Posterior cingulate gyrus (tissue), 11 donors: Measurements from ENCODE around the gene AAK1.
A peak's percentile ranks its signal among the peaks of the same experiment; 100 is the strongest.
"Not testable (repeated sequence)": the region's sequence is repeated elsewhere in the genome, so short reads cannot be mapped to it uniquely, and the experiment has no call there.

ENCODE experiments used
- DNase-seq, 10 donors: peaks; one replicate each; pipeline versions ENCODE4 v3.0.0 to v3.0.0-alpha.2; 2020 to 2021; ENCODE audit warnings: mixed read lengths in 3 of 10
- intact Hi-C: fragments of 100-400 bp; cut with DNase I; formaldehyde crosslinking; loops from one replicate; pipeline ENCODE4 v1.15.1; 2023

The AAK1 gene

DNA sequence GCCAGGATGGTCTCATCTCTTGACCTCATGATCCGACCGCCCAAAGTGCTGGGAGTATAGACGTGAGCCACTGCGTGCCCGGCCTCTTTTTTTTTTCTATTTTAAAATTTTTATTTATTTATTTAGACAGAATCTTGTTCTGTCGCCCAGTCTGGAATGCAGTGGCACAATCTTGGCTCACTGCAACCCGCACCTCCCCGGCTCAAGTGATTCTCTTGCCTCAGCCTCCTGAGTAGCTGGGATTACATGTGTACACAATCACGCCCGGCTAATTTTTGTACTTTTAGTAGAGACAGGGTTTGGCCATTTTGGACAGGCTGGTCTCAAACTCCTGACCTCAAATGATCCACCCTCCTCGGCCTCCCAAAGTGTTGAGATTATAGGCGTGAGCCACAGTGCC lies 93.0 kb downstream of the AAK1 start:
- intact Hi-C loops, DNase-seq: not testable (repeated sequence)

DNA sequence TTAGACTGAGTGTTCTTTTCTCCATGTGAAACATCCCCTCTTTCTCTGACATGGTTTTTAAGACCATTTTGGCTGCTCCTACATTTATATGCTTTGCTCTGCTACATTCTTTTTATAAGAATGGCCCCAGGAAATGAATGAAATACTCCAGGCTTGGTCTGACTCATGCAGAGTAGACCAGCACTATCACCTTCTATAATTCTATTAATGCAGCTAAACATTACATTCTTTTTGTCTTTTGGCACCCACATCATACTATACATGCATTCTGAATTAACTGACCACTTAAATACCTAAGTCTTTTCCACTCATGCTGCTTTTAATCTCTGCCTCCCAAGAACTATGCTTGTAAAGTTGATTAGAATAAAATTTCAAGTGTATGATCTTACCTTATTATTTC lies 94.1 kb downstream of the AAK1 start:
- intact Hi-C loops = loop anchor here (10.0 kb wide), 1 partner anchor 115 kb away; the partner anchor contains the start of gene NFU1
- no peak for DNase-seq

DNA sequence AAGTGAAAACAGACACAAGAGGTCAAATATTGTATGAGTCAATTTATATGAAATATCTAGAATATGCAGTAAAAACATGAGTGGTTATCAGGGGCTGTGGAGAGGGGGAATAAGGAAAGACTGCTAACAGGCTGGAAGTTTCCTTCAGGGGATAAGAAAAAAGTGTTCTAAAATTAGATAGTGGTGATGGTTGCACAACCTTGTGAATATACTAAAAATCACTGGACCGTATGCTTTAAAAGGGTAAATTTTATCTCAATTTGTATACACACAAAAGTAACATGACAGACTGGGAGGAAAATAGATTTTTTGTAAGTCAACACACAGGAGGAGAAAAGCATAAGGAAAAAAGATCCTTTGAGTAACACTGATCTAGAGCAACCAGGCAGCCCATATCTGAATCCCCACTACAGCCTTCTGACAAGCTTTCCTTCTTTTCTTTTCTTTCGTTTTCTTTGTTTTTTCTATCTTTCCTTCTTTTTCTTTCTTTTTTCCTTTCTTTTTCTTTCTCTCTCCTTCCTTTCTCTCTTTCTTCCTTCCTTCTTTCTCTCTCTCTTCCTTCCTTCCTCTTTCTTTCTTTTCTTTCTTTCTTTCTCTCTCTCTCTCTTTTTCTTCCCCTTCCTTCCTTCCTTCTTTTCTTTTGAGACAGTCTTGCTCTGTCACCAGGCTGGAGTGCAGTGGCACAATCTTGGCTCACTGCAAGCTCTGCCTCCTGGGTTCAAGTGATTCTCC lies 95.4 kb downstream of the AAK1 start:
- intact Hi-C loops = loop anchor here (10.0 kb wide), 1 partner anchor 113 kb away; the partner anchor contains the start of gene NFU1
- no peak for DNase-seq

DNA sequence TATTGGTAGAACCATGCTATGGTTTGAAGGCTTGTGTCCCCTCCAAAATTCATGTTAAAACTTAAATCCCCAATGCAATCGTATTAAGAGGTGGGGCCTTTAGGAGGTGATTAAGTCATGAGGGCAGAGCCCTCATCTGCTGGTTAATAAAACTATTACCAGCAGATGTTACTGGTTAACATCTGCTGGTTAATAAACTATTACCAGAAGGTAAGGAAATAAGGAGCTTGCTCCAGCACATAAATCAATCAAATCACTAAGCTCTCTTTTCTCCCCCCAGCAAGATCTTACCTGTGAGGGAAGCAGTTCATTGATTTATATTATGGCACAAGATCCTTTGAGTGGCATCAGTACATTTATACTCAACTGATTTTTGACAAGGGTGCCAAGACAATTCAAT lies 96.9 kb downstream of the AAK1 start:
- intact Hi-C loops = loop anchor here (10.0 kb wide), 1 partner anchor 112 kb away; the partner anchor contains the start of gene NFU1
- DNase-seq = no peak

DNA sequence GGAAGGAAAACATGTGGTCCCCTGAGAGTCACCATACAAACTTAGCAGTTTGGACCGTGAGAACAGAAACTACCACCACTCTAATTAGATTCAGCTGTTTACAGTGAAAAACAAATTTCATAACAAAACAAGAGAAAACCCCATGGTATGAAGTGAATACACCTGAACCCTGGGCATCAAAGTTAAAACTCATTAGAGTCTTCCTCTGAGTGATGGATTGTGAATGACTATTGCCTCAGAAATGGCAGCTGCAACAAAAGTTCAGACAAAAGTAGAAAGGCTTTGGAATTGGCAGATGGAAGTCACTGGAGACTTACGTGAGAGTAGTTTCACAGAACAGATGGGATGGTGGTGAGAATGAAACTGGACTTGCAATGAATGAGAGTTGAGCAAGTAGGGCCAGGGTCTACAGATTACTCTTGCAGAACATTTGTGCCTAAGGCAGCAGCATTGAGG lies 98.0 kb downstream of the AAK1 start:
- no peak for DNase-seq
- intact Hi-C loops = loop anchor here (10.0 kb wide), 1 partner anchor 111 kb away; the partner anchor contains the start of gene NFU1

DNA sequence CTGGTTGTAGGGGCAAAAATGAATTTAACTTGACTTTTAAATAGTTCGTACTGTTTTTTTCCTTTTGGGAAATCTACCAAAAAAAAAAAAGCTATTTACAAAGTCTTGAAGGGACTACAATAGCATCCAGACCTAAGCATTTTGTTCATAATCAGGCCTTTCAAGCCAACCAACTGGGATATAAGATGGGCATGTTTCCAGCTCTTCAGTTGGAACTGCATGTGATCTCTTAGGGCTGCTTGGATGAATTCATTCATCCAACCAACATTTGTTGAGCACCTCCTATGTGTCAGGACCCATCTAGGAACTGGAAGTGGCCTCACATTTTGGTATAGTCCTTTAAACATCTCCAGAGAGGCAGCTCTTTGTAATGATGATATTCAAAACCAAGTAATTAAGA lies 98.6 kb downstream of the AAK1 start:
- DNase-seq = no peak

GRCh38 chr2:69539549-69539908 lies 104.0 kb downstream of the AAK1 start:
- intact Hi-C loops = no loop called here
- no peak for DNase-seq

More for the DNA sequence above, 98.6 kb downstream of the AAK1 start:
- intact Hi-C loops = loop anchor here (10.0 kb wide), 1 partner anchor 110 kb away; the partner anchor contains the start of gene NFU1

DNA sequence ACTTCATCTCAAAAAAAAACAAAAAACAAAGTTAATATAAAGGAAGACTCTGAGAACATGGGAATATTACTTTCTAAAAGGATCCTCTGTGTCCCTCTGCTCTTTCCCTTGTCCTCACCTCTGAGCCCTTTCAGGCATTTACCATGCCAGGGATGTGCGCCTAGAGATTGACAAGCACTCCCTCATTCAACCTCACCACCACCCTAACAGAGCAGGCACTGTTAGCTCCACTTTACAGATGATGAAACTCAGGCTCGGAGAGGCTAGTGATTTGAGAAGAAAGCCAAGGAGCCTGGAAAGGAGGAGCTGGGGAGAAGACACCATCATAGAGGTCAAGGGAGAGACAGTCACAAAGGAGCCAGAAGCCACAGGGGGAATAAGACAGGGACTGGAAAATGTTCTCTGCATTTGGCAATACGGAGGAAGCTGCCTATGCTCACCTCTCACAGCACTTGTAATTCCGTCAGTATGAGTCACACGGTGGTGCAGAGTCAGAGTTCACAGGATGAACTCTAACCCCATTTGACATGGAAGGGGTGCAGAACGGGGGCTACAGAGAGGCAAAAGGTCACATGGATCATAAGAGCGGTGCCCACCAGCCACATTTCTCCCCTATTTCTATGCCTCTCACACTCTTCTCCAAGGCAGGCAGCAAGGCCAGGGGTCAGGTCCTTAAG lies 104.5 kb downstream of the AAK1 start:
- DNase-seq = no peak
- intact Hi-C loops = no loop called here

GRCh38 chr2:69538249-69538648 lies 105.3 kb downstream of the AAK1 start:
- intact Hi-C loops = no loop called here
- no peak for DNase-seq

- intact Hi-C loops = no loop called here
- no peak for DNase-seq
Measured at GRCh38 chr2:69535817-69536241, 107.7 kb downstream of the AAK1 start.

DNA sequence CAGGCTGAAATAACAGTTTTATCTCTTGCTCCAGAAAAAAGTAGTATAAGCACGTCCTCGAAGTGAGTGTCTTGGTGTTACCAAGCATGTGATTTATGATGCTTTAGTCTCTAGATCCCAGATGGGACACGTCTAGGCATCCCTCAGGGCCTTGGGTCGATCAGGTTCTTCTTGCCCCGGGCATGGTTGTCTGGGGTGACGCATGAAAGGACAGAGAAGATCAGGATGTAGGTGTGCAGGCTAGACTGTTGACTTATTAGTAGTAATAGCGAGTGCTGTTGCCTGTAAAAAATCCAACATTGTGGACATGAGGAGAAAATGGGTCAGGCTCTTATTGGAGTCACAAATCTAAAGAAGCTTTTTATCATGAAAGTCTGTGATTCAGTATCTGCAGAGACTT lies 112.4 kb downstream of the AAK1 start:
- intact Hi-C loops = no loop called here

GRCh38 chr2:69529480-69529879 lies 114.1 kb downstream of the AAK1 start:
- intact Hi-C loops = no loop called here
- DNase-seq = no peak

More for the DNA sequence above, 112.4 kb downstream of the AAK1 start:
- DNase-seq = no peak

- intact Hi-C loops = no loop called here
Measured at GRCh38 chr2:69525261-69525660, 118.3 kb downstream of the AAK1 start.

GRCh38 chr2:69524799-69525198 lies 118.7 kb downstream of the AAK1 start:
- intact Hi-C loops = no loop called here
- DNase-seq = no peak

More at GRCh38 chr2:69525261-69525660, 118.3 kb downstream of the AAK1 start:
- no peak for DNase-seq

GRCh38 chr2:69521747-69522146 lies 121.8 kb downstream of the AAK1 start:
- DNase-seq = no peak
- intact Hi-C loops = no loop called here

DNA sequence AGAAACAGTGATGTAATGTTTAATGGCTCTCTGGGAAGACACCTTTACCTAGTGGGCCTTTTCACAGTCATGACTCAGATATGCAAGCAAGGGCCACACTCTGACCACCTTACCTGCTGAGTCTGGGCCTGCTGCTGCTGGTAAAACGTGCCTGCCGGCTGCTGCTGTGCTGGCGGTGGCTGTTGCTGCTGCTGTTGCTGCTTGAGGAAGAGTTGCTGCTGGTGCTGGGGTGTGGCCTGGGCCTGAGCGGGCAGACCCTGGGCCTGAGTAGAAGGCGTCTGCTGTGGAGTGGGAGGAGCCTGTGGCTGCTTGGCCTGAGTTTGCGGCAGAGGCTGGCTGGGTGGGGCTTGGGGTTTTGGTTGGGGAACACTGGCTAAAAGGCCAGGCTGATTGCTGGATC lies 124.7 kb downstream of the AAK1 start:
- DNase-seq = peak in 1 of 10 donors; percentile 69
- intact Hi-C loops = no loop called here

DNA sequence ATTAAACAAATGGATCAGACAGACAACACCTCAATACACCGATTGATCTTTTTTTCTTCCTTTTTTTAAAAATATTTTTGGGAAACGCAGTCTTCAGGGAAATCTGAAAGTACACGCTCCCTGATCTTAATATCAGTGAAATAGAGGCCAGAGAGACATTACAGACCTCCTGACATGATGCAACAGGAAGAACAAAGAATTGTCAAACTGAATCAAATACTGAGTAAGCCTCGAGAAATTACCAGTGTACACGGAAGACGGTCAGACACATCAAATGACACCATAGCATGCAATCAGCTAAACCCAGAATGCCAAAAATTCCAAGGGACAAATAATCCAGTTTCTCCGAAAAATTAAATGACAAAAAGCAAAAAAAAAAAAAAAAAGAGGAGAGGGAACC lies 126.1 kb downstream of the AAK1 start:
- no peak for DNase-seq
- intact Hi-C loops = no loop called here

GRCh38 chr2:69514819-69515218 lies 128.7 kb downstream of the AAK1 start:
- DNase-seq = no peak
- intact Hi-C loops = no loop called here

DNA sequence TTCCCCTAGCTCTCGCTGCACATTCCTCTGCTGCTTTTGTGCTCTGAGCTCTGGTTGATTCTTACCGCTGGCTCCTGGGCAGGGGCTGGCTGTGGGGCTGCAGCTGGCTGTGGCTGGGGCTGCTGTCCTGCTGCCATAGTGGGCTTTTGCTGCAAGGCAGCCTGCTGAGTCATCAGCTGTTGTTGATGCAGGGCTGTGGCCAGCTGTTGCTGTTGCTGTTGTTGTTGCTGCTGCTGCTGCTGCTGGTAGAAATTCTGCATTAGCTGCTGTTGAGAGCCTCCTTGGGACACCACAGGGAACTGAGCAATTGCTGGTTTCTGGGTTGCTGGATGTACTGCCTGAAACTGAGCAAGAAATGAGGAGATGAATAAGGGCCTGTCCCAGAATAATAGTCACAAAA lies 129.1 kb downstream of the AAK1 start:
- DNase-seq = peak in 8 of 10 donors; percentile 21 to 92 (median 42)
- intact Hi-C loops = no loop called here

GRCh38 chr2:69512446-69512845 lies 131.1 kb downstream of the AAK1 start:
- no peak for DNase-seq
- intact Hi-C loops = no loop called here

DNA sequence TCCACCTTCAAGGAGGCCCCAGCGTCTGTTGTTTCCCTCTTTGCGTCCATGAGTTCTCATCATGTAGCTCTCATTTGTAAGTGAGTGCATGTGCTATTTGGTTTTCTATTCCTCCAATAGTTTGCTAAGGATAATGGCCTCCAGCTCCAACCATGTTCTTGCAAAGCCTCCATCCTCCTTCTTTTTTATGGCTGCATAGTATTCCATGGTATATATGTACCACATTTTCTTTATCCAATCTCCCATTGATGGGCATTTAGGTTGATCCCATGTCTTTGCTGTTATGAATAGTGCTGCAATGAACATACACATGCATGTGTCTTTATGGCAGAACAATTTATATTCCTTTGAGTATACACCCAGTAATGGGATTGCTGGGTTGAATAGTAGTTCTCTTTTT lies 133.3 kb downstream of the AAK1 start:
- no peak for DNase-seq
- intact Hi-C loops = no loop called here

DNA sequence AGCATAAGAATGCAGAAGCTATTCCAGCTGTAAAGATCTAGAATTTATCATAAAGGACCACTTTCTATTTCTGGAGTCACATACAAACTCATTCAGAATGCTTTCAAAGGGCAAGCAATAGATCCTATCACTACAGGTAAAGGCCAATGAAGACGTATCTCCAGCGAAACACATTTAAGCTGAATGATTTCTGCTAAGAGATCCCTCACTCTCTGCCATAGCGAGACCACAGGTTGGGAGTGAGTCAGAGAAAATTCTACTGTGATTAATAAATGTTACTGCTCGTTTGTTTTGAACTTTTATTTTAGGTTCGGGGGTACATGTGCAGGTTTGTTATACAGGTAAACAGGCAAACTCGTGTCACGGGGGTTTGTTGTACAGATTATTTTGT lies 133.8 kb downstream of the AAK1 start:
- intact Hi-C loops = loop anchor here (10.0 kb wide), 1 partner anchor 65 kb away; no protein-coding TSS in a partner anchor
- DNase-seq = no peak
